Activated CD8-positive, alpha-beta memory T cell treated with anti-CD3 and anti-CD28 coated beads for 36 hours (primary cell): ENCODE data around the gene EVI5. TPM values are rescaled to one million over a fixed set of nuclear protein-coding genes. Genes with fewer than 3 reads are reported as not detected.

Experiments
- CTCF ChIA-PET: fragments of 350-600 bp; sonication (Branson Sonifier 250); formaldehyde crosslinking; loops from one replicate; lab custom pipeline; 2021; ENCODE audit warnings: antibody characterized with exemption; lab: Charles Lee
- POLR2A ChIA-PET: fragments of 350-600 bp; sonication (Branson Sonifier 250); formaldehyde crosslinking; loops from one replicate; lab custom pipeline; 2021; ENCODE audit warnings: antibody characterized with exemption; lab: Charles Lee
- total RNA-seq, 2 experiments: library from RNA; stranded (reverse); gene quantifications; one replicate each; pipeline ENCODE4 v1.2.3, GENCODE V29; 2021

EVI5 gene
- total RNA-seq, 2 experiments from 2014 or later: 49.3 to 51.2 TPM

GRCh38 chr1:92475029-92475428 is 309.9 kb downstream of the EVI5 start:
- ChIA-PET POLR2A (interaction anchor here (0.9 to 1.9 kb wide), 5 partner anchors 8 to 161 kb away, joined by 3 to 31 read pairs (median 5); partner anchors contain the start of gene GFI1), CTCF (interaction anchor here (1.0 to 2.0 kb wide), 4 partner anchors 9 to 13 kb away, joined by 4 to 10 read pairs (median 4); no protein-coding TSS in a partner anchor)

- CTCF ChIA-PET: interaction anchor here (1.0 to 2.0 kb wide), 6 partner anchors 8 to 108 kb away, joined by 3 to 10 read pairs (median 4); partner anchors contain the start of gene GFI1
These were observed 311.0 kb downstream of the EVI5 start for GRCh38 chr1:92473781-92474495.

GRCh38 chr1:92470216-92470615 is 314.7 kb downstream of the EVI5 start:
- ChIA-PET POLR2A (no interaction called here), CTCF (no interaction called here)

More at GRCh38 chr1:92473781-92474495, 311.0 kb downstream of the EVI5 start:
- POLR2A ChIA-PET: interaction anchor here (0.6 to 1.9 kb wide), 10 partner anchors 9 to 358 kb away, joined by 3 to 31 read pairs (median 4); partner anchors contain the start of genes GFI1 and RPL5

- POLR2A ChIA-PET: interaction anchor here (0.7 kb wide), 1 partner anchor 67 kb away, joined by 3 read pairs; no protein-coding TSS in a partner anchor
These were observed 318.1 kb downstream of the EVI5 start for GRCh38 chr1:92466683-92467352.

GRCh38 chr1:92465256-92465647 is 319.7 kb downstream of the EVI5 start:
- POLR2A ChIA-PET: no interaction called here
- CTCF ChIA-PET: interaction anchor here (1.0 to 1.3 kb wide), 2 partner anchors 9 to 68 kb away, joined by 4 to 5 read pairs; no protein-coding TSS in a partner anchor

More at GRCh38 chr1:92466683-92467352, 318.1 kb downstream of the EVI5 start:
- CTCF ChIA-PET: interaction anchor here (0.6 to 1.3 kb wide), 3 partner anchors 58 to 493 kb away, joined by 3 read pairs; no protein-coding TSS in a partner anchor

- ChIA-PET POLR2A (no interaction called here), CTCF (interaction anchor here (1.0 to 1.3 kb wide), 2 partner anchors 9 to 67 kb away, joined by 4 to 5 read pairs; no protein-coding TSS in a partner anchor)
These were observed 320.2 kb downstream of the EVI5 start for GRCh38 chr1:92464588-92465255.

GRCh38 chr1:92461364-92462097 is 323.4 kb downstream of the EVI5 start:
- ChIA-PET POLR2A (interaction anchor here (0.6 kb wide), 1 partner anchor 58 kb away, joined by 3 read pairs; no protein-coding TSS in a partner anchor), CTCF (interaction anchor here (0.9 kb wide), 1 partner anchor 14 kb away, joined by 4 read pairs; no protein-coding TSS in a partner anchor)

GRCh38 chr1:92459871-92460320 is 325.0 kb downstream of the EVI5 start:
- ChIA-PET POLR2A (no interaction called here), CTCF (no interaction called here)

Other genes starting within 250 kb of the EVI5 start
- 1,000 to 10,000 TPM; 1,483 to 1,514 TPM for gene RPL5, start 46.9 kb upstream of the EVI5 start, total RNA-seq
- gene DIPK1A, start 176.4 kb upstream of the EVI5 start, total RNA-seq: 10 to 100 TPM; 10.2 to 11.9 TPM